NT2/D1 (cell line): Measurements from ENCODE around the gene ADAMTSL1.

Experiments used
- SUZ12 ChIP-seq: IDR thresholded peaks from 2 replicates; pipeline ENCODE4 v1.6.1; 2011; ENCODE audit not compliant: insufficient read length, insufficient read depth; ENCODE audit errors: extremely low read depth
- YY1 ChIP-seq: IDR thresholded peaks from 2 replicates; pipeline ENCODE4 v1.6.1; 2011; ENCODE audit not compliant: insufficient read length, insufficient read depth

DNA sequence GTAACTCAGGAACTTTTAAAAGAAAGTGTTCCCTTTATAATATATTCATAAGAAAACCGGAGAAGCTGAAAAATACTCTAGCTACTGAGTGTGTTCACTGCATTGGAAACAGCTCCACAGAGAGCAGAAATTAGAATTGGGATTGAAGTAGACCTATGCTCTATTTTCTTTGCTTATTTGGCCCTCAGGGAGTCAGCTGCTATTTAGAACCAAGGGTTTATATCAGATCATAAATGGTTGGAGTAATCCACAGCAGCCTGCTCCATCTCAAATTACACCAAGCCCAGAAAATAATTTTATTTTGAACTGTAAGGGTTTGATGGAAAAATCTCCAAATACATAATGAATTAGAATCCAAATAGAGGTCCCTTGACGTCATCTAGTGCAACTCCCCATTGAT, 202.6 kb downstream of the ADAMTSL1 start:
- TF ChIP-seq YY1 (no peak), SUZ12 (no peak)
